ENCODE results near the gene PDE4D. TPM values are rescaled to one million over a fixed set of nuclear protein-coding genes. Genes with fewer than 3 reads are reported as not detected.

PDE4D gene
- total RNA-seq, 1 donor from 2014 or later: 44.8 TPM

DNA sequence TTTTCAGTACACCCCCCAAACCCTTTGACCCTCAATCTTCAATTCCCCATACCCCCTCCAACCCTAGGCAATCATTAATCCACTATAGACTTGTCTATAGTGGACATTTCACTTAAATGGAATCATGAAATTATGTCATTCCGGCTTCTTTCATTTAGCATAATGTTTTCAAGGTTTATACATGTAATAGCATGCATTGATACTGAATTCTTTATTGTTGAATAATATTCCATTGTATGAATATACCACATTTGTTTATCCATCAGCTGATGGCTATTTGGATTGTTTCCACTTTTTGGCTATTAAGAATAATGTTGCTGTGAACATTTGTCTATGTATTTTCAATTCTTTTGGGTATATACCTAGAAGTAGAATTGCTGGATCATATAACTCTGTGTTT, 238.8 kb downstream of the PDE4D start:
- intact Hi-C loops (cut with DNase I): no loop called here
- TF ChIP-seq CTCF (IDR thresholded peaks at IDR 0.05): no peak
- DNase-seq (ENCODE audit: low spot score in 2 of 2): no peak
- Histone ChIP-seq H3K27me3 (no peaks in the 10 kb centered on the region), H3K4me3 (no peak overlapping the region), H3K9me3 (no peaks in the 10 kb centered on the region), H3K27ac (no peak overlapping the region), H3K4me1 (no peaks in the 10 kb centered on the region), H3K36me3 (no peaks in the 10 kb centered on the region)

DNA sequence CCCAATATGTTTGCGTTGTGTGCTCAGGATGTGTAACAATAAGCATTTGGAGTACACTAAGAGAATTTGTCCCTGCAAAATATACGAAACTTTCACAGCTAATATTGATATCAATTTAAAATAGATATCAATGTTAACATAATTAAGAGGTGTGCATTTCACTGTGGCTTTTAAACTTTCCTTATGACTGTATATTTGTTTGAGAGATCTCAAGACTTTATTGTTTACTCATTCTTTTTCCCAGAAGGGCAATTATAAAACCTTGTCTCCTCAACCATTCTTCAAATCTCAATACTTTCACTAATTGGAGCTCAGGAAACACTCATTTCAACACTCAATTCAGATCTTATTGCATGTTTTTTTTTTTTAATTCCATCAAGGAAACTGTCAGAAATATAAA, 241.1 kb downstream of the PDE4D start:
- TF ChIP-seq CTCF (IDR thresholded peaks at IDR 0.05): no peak
- no peak for DNase-seq (ENCODE audit: low spot score in 2 of 2)
- intact Hi-C loops (cut with DNase I): no loop called here
- no peak overlapping the region for H3K4me3 ChIP-seq
- no peak overlapping the region for H3K27ac ChIP-seq
- no peaks in the 10 kb centered on the region for H3K36me3 ChIP-seq
- H3K27me3 ChIP-seq: no peaks in the 10 kb centered on the region
- no peaks in the 10 kb centered on the region for H3K9me3 ChIP-seq
- H3K4me1 ChIP-seq: peaks cover 0 to 2% of the 10 kb centered on the region in 2 donors

GRCh38 chr5:59648949-59649921, 244.3 kb downstream of the PDE4D start:
- DNase-seq (ENCODE audit: low spot score in 2 of 2): no peak

GRCh38 chr5:59648038-59648831, 245.3 kb downstream of the PDE4D start:
- H3K4me3 ChIP-seq: no peak overlapping the region
- intact Hi-C loops (cut with DNase I): no loop called here
- peak overlapping the region in 1 of 2 donors; percentile 15 for H3K27ac ChIP-seq
- TF ChIP-seq CTCF (IDR thresholded peaks at IDR 0.05): no peak
- peaks cover 0 to 2% of the 10 kb centered on the region in 2 donors for H3K4me1 ChIP-seq
- H3K36me3 ChIP-seq: no peaks in the 10 kb centered on the region
- DNase-seq (ENCODE audit: low spot score in 2 of 2): no peak
- no peaks in the 10 kb centered on the region for H3K27me3 ChIP-seq
- no peaks in the 10 kb centered on the region for H3K9me3 ChIP-seq

More at GRCh38 chr5:59648949-59649921, 244.3 kb downstream of the PDE4D start:
- intact Hi-C loops (cut with DNase I): no loop called here
- no peak overlapping the region for H3K4me3 ChIP-seq
- no peaks in the 10 kb centered on the region for H3K36me3 ChIP-seq
- no peaks in the 10 kb centered on the region for H3K27me3 ChIP-seq
- TF ChIP-seq CTCF (IDR thresholded peaks at IDR 0.05): no peak
- peak overlapping the region in 1 of 2 donors; percentile 15 for H3K27ac ChIP-seq
- H3K4me1 ChIP-seq: peaks cover 0 to 2% of the 10 kb centered on the region in 2 donors
- no peaks in the 10 kb centered on the region for H3K9me3 ChIP-seq

DNA sequence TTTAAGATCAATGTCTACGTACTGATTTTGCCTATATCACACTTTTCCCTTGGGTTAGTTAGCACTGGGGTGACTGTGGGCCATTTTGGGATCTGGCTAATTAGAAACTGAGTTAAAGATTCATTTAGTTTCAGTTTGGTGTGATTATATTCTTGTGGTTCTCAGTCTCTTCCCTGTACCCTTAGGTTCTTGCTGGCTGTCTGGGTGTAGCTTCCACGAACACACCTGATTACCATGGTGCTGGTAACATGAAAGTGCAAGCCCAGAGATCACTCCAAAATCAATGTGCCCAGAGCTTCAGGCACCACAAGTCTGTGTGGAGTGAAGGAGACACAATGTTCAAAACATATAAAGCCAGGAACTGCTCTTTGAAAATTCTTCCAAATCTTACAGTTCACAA, 248.1 kb downstream of the PDE4D start:
- DNase-seq (ENCODE audit: low spot score in 2 of 2): no peak
- intact Hi-C loops (cut with DNase I): no loop called here
- Histone ChIP-seq H3K36me3 (no peaks in the 10 kb centered on the region), H3K27me3 (no peaks in the 10 kb centered on the region), H3K4me1 (peaks cover 0 to 2% of the 10 kb centered on the region in 2 donors), H3K4me3 (no peak overlapping the region), H3K9me3 (no peaks in the 10 kb centered on the region), H3K27ac (no peak overlapping the region)
- no peak for TF ChIP-seq CTCF (IDR thresholded peaks at IDR 0.05)
